Measurements from ENCODE around the gene TWF2. TPM values are rescaled to one million over a fixed set of nuclear protein-coding genes. Genes with fewer than 3 reads are reported as not detected.

The TWF2 gene
- total and polyA plus RNA-seq, 9 of the 15 experiments (the other 6 are each of a cell fraction or from before 2014, with no cell fraction given), result 0.11 to 61.9 (median 29.7) TPM

GRCh38 chr3:52278510-52279069 is 39.6 kb upstream of the TWF2 start, which contains the start of gene WDR82 (continued):
- TF ChIP-seq, protein P1, sequence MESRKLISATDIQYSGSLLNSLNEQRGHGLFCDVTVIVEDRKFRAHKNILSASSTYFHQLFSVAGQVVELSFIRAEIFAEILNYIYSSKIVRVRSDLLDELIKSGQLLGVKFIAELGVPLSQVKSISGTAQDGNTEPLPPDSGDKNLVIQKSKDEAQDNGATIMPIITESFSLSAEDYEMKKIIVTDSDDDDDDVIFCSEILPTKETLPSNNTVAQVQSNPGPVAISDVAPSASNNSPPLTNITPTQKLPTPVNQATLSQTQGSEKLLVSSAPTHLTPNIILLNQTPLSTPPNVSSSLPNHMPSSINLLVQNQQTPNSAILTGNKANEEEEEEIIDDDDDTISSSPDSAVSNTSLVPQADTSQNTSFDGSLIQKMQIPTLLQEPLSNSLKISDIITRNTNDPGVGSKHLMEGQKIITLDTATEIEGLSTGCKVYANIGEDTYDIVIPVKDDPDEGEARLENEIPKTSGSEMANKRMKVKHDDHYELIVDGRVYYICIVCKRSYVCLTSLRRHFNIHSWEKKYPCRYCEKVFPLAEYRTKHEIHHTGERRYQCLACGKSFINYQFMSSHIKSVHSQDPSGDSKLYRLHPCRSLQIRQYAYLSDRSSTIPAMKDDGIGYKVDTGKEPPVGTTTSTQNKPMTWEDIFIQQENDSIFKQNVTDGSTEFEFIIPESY (CRISPR knock-in tag; IDR thresholded peaks at IDR 0.05), result 0 out of 2 replicates have a peak, but pooled peaks have one; percentile 48
- TF ChIP-seq MTF1 (CRISPR knock-in tag; IDR thresholded peaks at IDR 0.05; ENCODE audit: borderline replicate concordance), result no peak
- no peak for TF ChIP-seq FOXM1 (IDR thresholded peaks at IDR 0.05; ENCODE audit: low read depth)
- no peak for TF ChIP-seq FOXM1 (CRISPR knock-in tag; IDR thresholded peaks at IDR 0.05; ENCODE audit: low read depth)
- peak; percentile 58 for TF ChIP-seq EP400 (IDR thresholded peaks at IDR 0.05)
- no peak for TF ChIP-seq SIRT6 (IDR thresholded peaks at IDR 0.05; ENCODE audit: low read depth, low read length)
- TF ChIP-seq, protein P2, sequence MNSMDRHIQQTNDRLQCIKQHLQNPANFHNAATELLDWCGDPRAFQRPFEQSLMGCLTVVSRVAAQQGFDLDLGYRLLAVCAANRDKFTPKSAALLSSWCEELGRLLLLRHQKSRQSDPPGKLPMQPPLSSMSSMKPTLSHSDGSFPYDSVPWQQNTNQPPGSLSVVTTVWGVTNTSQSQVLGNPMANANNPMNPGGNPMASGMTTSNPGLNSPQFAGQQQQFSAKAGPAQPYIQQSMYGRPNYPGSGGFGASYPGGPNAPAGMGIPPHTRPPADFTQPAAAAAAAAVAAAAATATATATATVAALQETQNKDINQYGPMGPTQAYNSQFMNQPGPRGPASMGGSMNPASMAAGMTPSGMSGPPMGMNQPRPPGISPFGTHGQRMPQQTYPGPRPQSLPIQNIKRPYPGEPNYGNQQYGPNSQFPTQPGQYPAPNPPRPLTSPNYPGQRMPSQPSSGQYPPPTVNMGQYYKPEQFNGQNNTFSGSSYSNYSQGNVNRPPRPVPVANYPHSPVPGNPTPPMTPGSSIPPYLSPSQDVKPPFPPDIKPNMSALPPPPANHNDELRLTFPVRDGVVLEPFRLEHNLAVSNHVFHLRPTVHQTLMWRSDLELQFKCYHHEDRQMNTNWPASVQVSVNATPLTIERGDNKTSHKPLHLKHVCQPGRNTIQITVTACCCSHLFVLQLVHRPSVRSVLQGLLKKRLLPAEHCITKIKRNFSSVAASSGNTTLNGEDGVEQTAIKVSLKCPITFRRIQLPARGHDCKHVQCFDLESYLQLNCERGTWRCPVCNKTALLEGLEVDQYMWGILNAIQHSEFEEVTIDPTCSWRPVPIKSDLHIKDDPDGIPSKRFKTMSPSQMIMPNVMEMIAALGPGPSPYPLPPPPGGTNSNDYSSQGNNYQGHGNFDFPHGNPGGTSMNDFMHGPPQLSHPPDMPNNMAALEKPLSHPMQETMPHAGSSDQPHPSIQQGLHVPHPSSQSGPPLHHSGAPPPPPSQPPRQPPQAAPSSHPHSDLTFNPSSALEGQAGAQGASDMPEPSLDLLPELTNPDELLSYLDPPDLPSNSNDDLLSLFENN (IDR thresholded peaks at IDR 0.05; ENCODE audit: low read depth in 2 of 2, low read length in 2 of 2), result 0 out of 4 replicates have a peak, but pooled peaks of 1 of the 2 experiments have one; percentile 36
- 0 out of 2 replicates have a peak, but pooled peaks have one; percentile 39 for TF ChIP-seq ZNF766 (CRISPR knock-in tag; conservative IDR thresholded peaks at IDR 0.05)
- TF ChIP-seq ATF3 (IDR thresholded peaks at IDR 0.05), result peak; percentile 90
- TF ChIP-seq ATF3 (CRISPR knock-in tag; conservative IDR thresholded peaks at IDR 0.05), result no peak
- TF ChIP-seq U2AF2 (optimal IDR thresholded peaks at IDR 0.05; ENCODE audit: low read depth, low read length), result no peak
- 0 out of 2 replicates have a peak, but pooled peaks have one; percentile 45 for TF ChIP-seq MBD2 (IDR thresholded peaks at IDR 0.05; ENCODE audit: borderline replicate concordance, low read depth)
- TF ChIP-seq ZFP36 (IDR thresholded peaks at IDR 0.05; ENCODE audit: low read depth, low read length, partially characterized antibody), result no peak
- TF ChIP-seq TGIF2 (CRISPR knock-in tag; IDR thresholded peaks at IDR 0.05), result 0 out of 2 replicates have a peak, but pooled peaks have one; percentile 13
- TF ChIP-seq, protein P3, sequence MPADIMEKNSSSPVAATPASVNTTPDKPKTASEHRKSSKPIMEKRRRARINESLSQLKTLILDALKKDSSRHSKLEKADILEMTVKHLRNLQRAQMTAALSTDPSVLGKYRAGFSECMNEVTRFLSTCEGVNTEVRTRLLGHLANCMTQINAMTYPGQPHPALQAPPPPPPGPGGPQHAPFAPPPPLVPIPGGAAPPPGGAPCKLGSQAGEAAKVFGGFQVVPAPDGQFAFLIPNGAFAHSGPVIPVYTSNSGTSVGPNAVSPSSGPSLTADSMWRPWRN (IDR thresholded peaks at IDR 0.05; ENCODE audit: low read depth), result no peak
- no peak for TF ChIP-seq CBX8 (IDR thresholded peaks at IDR 0.05; ENCODE audit: borderline replicate concordance, extremely low read depth, low read depth, low read length, poor library complexity, severe bottlenecking)
- TF ChIP-seq ATF7 (IDR thresholded peaks at IDR 0.05), result peak; percentile 87
- TF ChIP-seq COPS2 (conservative IDR thresholded peaks at IDR 0.05), result no peak

Data from K562 (cell line).